Measurements from ENCODE around the gene SCIMP.

Gene SCIMP

DNA sequence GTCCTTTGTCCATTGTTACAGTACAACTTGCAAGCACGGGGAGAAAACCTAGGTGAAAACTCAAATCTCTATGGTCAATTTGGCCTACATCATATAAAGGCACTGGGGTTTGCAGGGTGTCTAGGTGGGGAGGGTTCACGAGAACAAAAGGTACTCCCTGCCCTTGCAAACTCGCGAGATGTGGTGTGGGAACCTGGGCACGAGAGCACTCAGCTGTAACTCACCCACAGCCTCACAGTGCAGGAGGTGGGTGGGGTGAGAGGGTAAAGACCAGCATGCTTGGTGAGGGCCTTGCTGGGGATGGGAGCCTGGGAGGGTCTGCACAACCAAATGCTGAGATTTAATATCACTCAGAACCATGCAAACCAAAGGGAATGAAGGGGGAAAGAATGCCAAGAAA is 24.6 kb downstream of the SCIMP start:
- Histone ChIP-seq H4K20me1 (ENCODE audit: insufficient read depth) (no peaks in the 10 kb centered on the region), H3K79me2 (ENCODE audit: insufficient read depth, low read depth) (no peaks in the 10 kb centered on the region), H3K27me3 (ENCODE audit: insufficient read depth, low read depth) (no peaks in the 10 kb centered on the region), H2AFZ (ENCODE audit: low read depth) (no peak overlapping the region), H3K36me3 (ENCODE audit: insufficient read depth) (no peaks in the 10 kb centered on the region), H3K4me2 (no peak overlapping the region), H3K4me3 (IDR thresholded peaks at IDR 0.05; ENCODE audit: insufficient read depth, low read depth, low read length) (no peak overlapping the region), H3K27ac (no peak overlapping the region), H3K4me1 (ENCODE audit: low read depth, poor library complexity, severe bottlenecking) (no peaks in the 10 kb centered on the region), H3K9ac (no peak overlapping the region)
- no peak for TF ChIP-seq CTCF (conservative IDR thresholded peaks at IDR 0.05; ENCODE audit: low read depth, low read length)

GRCh38 chr17:5209396-5209795 is 25.3 kb downstream of the SCIMP start:
- Histone ChIP-seq H3K4me2 (no peak overlapping the region), H3K27ac (no peak overlapping the region), H4K20me1 (ENCODE audit: insufficient read depth) (no peaks in the 10 kb centered on the region), H3K79me2 (ENCODE audit: insufficient read depth, low read depth) (no peaks in the 10 kb centered on the region), H3K4me3 (IDR thresholded peaks at IDR 0.05; ENCODE audit: insufficient read depth, low read depth, low read length) (no peak overlapping the region), H2AFZ (ENCODE audit: low read depth) (no peak overlapping the region), H3K27me3 (ENCODE audit: insufficient read depth, low read depth) (no peaks in the 10 kb centered on the region), H3K4me1 (ENCODE audit: low read depth, poor library complexity, severe bottlenecking) (no peaks in the 10 kb centered on the region), H3K36me3 (ENCODE audit: insufficient read depth) (no peaks in the 10 kb centered on the region), H3K9ac (no peak overlapping the region)
- TF ChIP-seq CTCF (conservative IDR thresholded peaks at IDR 0.05; ENCODE audit: low read depth, low read length) = no peak

DNA sequence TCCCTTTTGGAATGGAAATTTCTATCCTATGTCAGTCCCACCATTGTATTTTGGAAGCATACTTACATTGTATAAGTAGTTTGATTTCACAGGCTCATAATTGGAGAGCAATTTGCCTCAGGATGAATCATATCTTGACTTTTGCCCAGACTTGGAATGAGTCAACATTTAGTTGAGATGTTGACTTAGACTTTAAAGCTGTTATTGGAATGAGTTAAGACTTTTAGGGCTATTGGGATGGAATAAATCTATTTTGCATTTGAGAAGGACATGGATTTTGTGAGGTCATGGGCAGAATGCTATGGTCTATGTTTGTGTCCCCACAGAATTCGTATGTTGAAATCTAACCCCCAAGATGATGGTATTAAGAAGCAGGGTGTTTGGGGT is 30.8 kb downstream of the SCIMP start:
- Histone ChIP-seq H3K27ac (no peak overlapping the region), H3K4me2 (no peak overlapping the region), H3K36me3 (ENCODE audit: insufficient read depth) (no peaks in the 10 kb centered on the region), H3K4me1 (ENCODE audit: low read depth, poor library complexity, severe bottlenecking) (no peaks in the 10 kb centered on the region), H3K79me2 (ENCODE audit: insufficient read depth, low read depth) (no peaks in the 10 kb centered on the region), H3K9ac (no peak overlapping the region), H3K27me3 (ENCODE audit: insufficient read depth, low read depth) (no peaks in the 10 kb centered on the region), H2AFZ (ENCODE audit: low read depth) (no peak overlapping the region), H3K4me3 (IDR thresholded peaks at IDR 0.05; ENCODE audit: insufficient read depth, low read depth, low read length) (no peak overlapping the region), H4K20me1 (ENCODE audit: insufficient read depth) (no peaks in the 10 kb centered on the region)
- TF ChIP-seq CTCF (conservative IDR thresholded peaks at IDR 0.05; ENCODE audit: low read depth, low read length) = no peak

- H3K36me3 ChIP-seq (ENCODE audit: insufficient read depth) = no peaks in the 10 kb centered on the region
- H2AFZ ChIP-seq (ENCODE audit: low read depth) = no peak overlapping the region
- H3K79me2 ChIP-seq (ENCODE audit: insufficient read depth, low read depth) = no peaks in the 10 kb centered on the region
- H3K27me3 ChIP-seq (ENCODE audit: insufficient read depth, low read depth) = no peaks in the 10 kb centered on the region
- H3K9ac ChIP-seq = no peak overlapping the region
- H4K20me1 ChIP-seq (ENCODE audit: insufficient read depth) = no peaks in the 10 kb centered on the region
- TF ChIP-seq CTCF (conservative IDR thresholded peaks at IDR 0.05; ENCODE audit: low read depth, low read length) = no peak
- no peak overlapping the region for H3K27ac ChIP-seq
- no peak overlapping the region for H3K4me2 ChIP-seq
- no peaks in the 10 kb centered on the region for H3K4me1 ChIP-seq (ENCODE audit: low read depth, poor library complexity, severe bottlenecking)
- H3K4me3 ChIP-seq (IDR thresholded peaks at IDR 0.05; ENCODE audit: insufficient read depth, low read depth, low read length) = no peak overlapping the region
Observed at GRCh38 chr17:5203178-5203907, 31.3 kb downstream of the SCIMP start.

Data from KMS-11 (cell line).